K562 (cell line): ENCODE measurements around the gene RASSF1. TPM values are rescaled to one million over a fixed set of nuclear protein-coding genes. Genes with fewer than 3 reads are reported as not detected.

Source experiments
- CAMTA2 ChIP-seq: fragments of 250-450 bp; sonication (Bioruptor Pico); conservative IDR thresholded peaks from 2 replicates; pipeline ENCODE4 v1.5.1; 2022
- GABPB2 ChIP-seq: fragments of 250-450 bp; sonication (Bioruptor Pico); conservative IDR thresholded peaks from 2 replicates; pipeline ENCODE4 v1.5.1; 2021; ENCODE audit warnings: mild to moderate bottlenecking
- HMBOX1 ChIP-seq: sonication (generic); IDR thresholded peaks from 2 replicates; pipeline ENCODE4 v1.6.1; 2016
- HMGXB4 ChIP-seq: sonication (generic); formaldehyde crosslinking; IDR thresholded peaks from 2 replicates; pipeline ENCODE4 v1.8.1; 2023; ENCODE audit warnings: mild to moderate bottlenecking, missing genetic modification reagents
- ILF3 ChIP-seq: fragments of 450-650 bp; IDR thresholded peaks from 2 replicates; pipeline ENCODE4 v1.6.1; 2018; ENCODE audit warnings: antibody characterized with exemption, mild to moderate bottlenecking, moderate library complexity, borderline replicate concordance
- PBX2 ChIP-seq, 2 experiments: IDR thresholded peaks in 1 of 2; conservative IDR thresholded peaks in 1 of 2; 2 replicates each; pipeline ENCODE4 v1.6.1; 2016; ENCODE audit warnings: low read depth in 2 of 2, mild to moderate bottlenecking in 1 of 2, missing compliant biosample characterization in 1 of 2, missing genetic modification characterization in 1 of 2, moderate library complexity in 1 of 2
- RB1 ChIP-seq: fragments of 450-650 bp; IDR thresholded peaks from 2 replicates; pipeline ENCODE4 v1.6.1; 2017; ENCODE audit warnings: low read depth, mild to moderate bottlenecking
- SAP30 ChIP-seq: fragments of 200-600 bp; sonication (generic); IDR thresholded peaks from 2 replicates; pipeline ENCODE4 v1.6.1; 2012; ENCODE audit warnings: borderline replicate concordance, low read depth, mild to moderate bottlenecking, moderate library complexity, low read length, control low read depth, inconsistent platforms; ENCODE audit not compliant: insufficient read depth, poor library complexity, severe bottlenecking
- SREBF1 ChIP-seq: fragments of 150-350 bp; IDR thresholded peaks from 2 replicates; pipeline ENCODE4 v1.6.1; 2014; ENCODE audit warnings: antibody characterized with exemption, low read depth, low read length, borderline replicate concordance
- YBX1 ChIP-seq: fragments of 450-650 bp; IDR thresholded peaks from 2 replicates; pipeline ENCODE4 v1.7.1; 2016; ENCODE audit warnings: mild to moderate bottlenecking
- ZC3H8 ChIP-seq: fragments of 450-650 bp; IDR thresholded peaks from 2 replicates; pipeline ENCODE4 v1.6.1; 2017
- ZNF133 ChIP-seq: fragments of 250-450 bp; sonication (Bioruptor Pico); IDR thresholded peaks from 2 replicates; pipeline ENCODE4 v1.4.0; 2020; ENCODE audit warnings: mild to moderate bottlenecking
- ZNF445 ChIP-seq: fragments of 250-450 bp; sonication (Bioruptor Pico); IDR thresholded peaks from 2 replicates; pipeline ENCODE4 v1.4.0; 2020; ENCODE audit warnings: low read depth, mild to moderate bottlenecking, moderate library complexity
- ZNF592 ChIP-seq: fragments of 450-650 bp; IDR thresholded peaks from 2 replicates; pipeline ENCODE4 v1.6.1; 2017; ENCODE audit warnings: antibody characterized with exemption, mild to moderate bottlenecking
- ZNF695 ChIP-seq: fragments of 450-650 bp; formaldehyde crosslinking; IDR thresholded peaks from 2 replicates; pipeline ENCODE4 v1.4.0; 2020; ENCODE audit warnings: mild to moderate bottlenecking, moderate library complexity
- polyA plus RNA-seq, 8 experiments: library from polyadenylated mRNA; depleted of rRNA in 4 of 8; stranded (reverse) in 5 of 8; unstranded in 3 of 8; fragments of >200 nt; fragmentation: Nextera tagmentation in 2 of 8; fragmentation: Illumina TruSeq in 1 of 8; extraction: Ambion mirVana in 2 of 8; extraction: Trizol in 1 of 8; gene quantifications; 2 replicates each; pipeline versions ENCODE4 v1.2.1 to v1.2.3, GENCODE V29; 2011 to 2014; ENCODE audit warnings: inconsistent platforms in 1 of 8, missing spikeins in 1 of 8
- total RNA-seq, 7 experiments: library from RNA; depleted of rRNA in 6 of 7; stranded (reverse); fragments of >200 nt in 6 of 7; fragmentation: Illumina TruSeq in 2 of 7; extraction: Trizol in 2 of 7; gene quantifications; 2 replicates each; pipeline versions ENCODE4 v1.2.1 to v1.2.3, GENCODE V29; 2011 to 2021; ENCODE audit warnings: low replicate concordance in 1 of 7

Gene RASSF1
- total and polyA plus RNA-seq, 9 of the 15 experiments (the other 6 are each of a cell fraction or from before 2014, with no cell fraction given), result 3.6 to 57.1 (median 24.6) TPM

GRCh38 chr3:50350527-50351322 is 10.1 kb upstream of the RASSF1 start, which contains the start of the genes CYB561D2 and NPRL2 (continued):
- TF ChIP-seq SAP30, result peak; percentile 84
- TF ChIP-seq ZNF695, result no peak
- no peak for TF ChIP-seq YBX1
- no peak for TF ChIP-seq ILF3
- no peak for TF ChIP-seq ZC3H8
- no peak for TF ChIP-seq GABPB2
- no peak; the same call in 1 of the 2 replicates for TF ChIP-seq RB1
- TF ChIP-seq CAMTA2 (CRISPR knock-in tag), result no peak
- TF ChIP-seq ZNF445, result no peak
- no peak for TF ChIP-seq HMGXB4 (CRISPR knock-in tag)
- TF ChIP-seq HMBOX1, result no peak
- no peak for TF ChIP-seq SREBF1
- no peak for TF ChIP-seq PBX2 (CRISPR knock-in tag; IDR thresholded peaks at IDR 0.05; ENCODE audit: low read depth)
- TF ChIP-seq PBX2 (tag; conservative IDR thresholded peaks at IDR 0.05; ENCODE audit: low read depth), result no peak
- no peak for TF ChIP-seq ZNF133 (CRISPR knock-in tag)
- TF ChIP-seq ZNF592, result peak; percentile 90
